Ascending aorta (tissue), 2 donors: ENCODE data around the gene CACNA2D3. TPM values are rescaled to one million over a fixed set of nuclear protein-coding genes. Genes with fewer than 3 reads are reported as not detected.
"Not testable (repeated sequence)": the region's sequence is repeated elsewhere in the genome, so short reads cannot be mapped to it uniquely, and the experiment has no call there.

Experiments used
- DNase-seq, 2 donors: peaks; one replicate each; pipeline ENCODE4 v3.0.0-alpha.2; 2019; ENCODE audit warnings: low spot score in 2 of 2
- H3K27ac ChIP-seq, 2 donors: fragments of 200-600 bp; sonication (generic); one replicate each; pipeline ENCODE4 v1.5.1; 2016 to 2017; ENCODE audit warnings: mild to moderate bottlenecking in 1 of 2
- H3K27me3 ChIP-seq: fragments of 200-600 bp; sonication (generic); one replicate; pipeline ENCODE4 v1.5.1; 2017
- H3K36me3 ChIP-seq, 2 donors: fragments of 200-600 bp; sonication (generic); one replicate each; pipeline ENCODE4 v1.5.1; 2016
- H3K4me1 ChIP-seq, 2 donors: fragments of 200-600 bp; sonication (generic); one replicate each; pipeline ENCODE4 v1.5.1; 2016 to 2017; ENCODE audit warnings: mild to moderate bottlenecking in 1 of 2
- H3K4me3 ChIP-seq, 2 donors: fragments of 200-600 bp; sonication (generic); one replicate each; pipeline ENCODE4 v1.5.1; 2016 to 2017; ENCODE audit warnings: mild to moderate bottlenecking in 1 of 2
- H3K9me3 ChIP-seq, 2 donors: fragments of 200-600 bp; sonication (generic); one replicate each; pipeline ENCODE4 v1.5.1; 2016
- intact Hi-C: fragments of 100-400 bp; cut with DNase I; formaldehyde crosslinking; loops from one replicate; pipeline ENCODE4 v1.15.1; 2023
- total RNA-seq: library from RNA; depleted of rRNA; stranded (reverse); fragments of >200 nt; gene quantifications from one replicate; pipeline ENCODE4 v1.1.0, GENCODE V29; 2016
- TF ChIP-seq, protein P1 (sequence below), 3 experiments: fragments of 200-600 bp in 2 of 3; fragments of 450-650 bp in 1 of 3; sonication (generic) in 2 of 3; IDR thresholded peaks; one replicate each; pipeline ENCODE4 v1.5.1; 2016 to 2019; ENCODE audit warnings: antibody characterized with exemption in 3 of 3, mild to moderate bottlenecking in 1 of 3, moderate library complexity in 1 of 3

Gene CACNA2D3
- total RNA-seq, 1 donor from 2014 or later: not detected

DNA sequence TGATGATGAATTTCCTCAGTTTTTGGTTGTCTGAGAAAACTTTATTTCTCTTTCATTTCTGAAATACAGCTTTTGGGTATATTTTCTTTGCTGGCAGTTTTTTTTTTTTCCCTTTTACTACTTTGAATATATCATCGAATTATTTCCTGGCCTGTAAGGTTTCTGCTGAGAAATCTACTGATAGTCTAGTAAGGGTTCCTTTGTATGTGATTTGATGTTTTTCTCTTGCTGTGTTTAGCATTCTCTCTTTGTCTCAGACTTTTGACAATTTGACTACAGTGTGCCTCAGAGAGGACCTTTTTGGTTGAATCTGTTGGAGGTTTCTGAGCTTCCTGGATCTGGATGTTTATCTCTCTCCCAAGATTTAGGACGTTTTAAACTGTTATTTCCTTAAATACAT is 336.0 kb downstream of the CACNA2D3 start:
- Histone ChIP-seq H3K27ac (no peak overlapping the region), H3K36me3 (no peaks in the 10 kb centered on the region), H3K4me1 (no peaks in the 10 kb centered on the region), H3K27me3 (no peaks in the 10 kb centered on the region), H3K4me3 (no peak overlapping the region), H3K9me3 (peaks cover 3 to 7% of the 10 kb centered on the region in 2 donors)
- DNase-seq: no peak
- TF ChIP-seq, protein P1, sequence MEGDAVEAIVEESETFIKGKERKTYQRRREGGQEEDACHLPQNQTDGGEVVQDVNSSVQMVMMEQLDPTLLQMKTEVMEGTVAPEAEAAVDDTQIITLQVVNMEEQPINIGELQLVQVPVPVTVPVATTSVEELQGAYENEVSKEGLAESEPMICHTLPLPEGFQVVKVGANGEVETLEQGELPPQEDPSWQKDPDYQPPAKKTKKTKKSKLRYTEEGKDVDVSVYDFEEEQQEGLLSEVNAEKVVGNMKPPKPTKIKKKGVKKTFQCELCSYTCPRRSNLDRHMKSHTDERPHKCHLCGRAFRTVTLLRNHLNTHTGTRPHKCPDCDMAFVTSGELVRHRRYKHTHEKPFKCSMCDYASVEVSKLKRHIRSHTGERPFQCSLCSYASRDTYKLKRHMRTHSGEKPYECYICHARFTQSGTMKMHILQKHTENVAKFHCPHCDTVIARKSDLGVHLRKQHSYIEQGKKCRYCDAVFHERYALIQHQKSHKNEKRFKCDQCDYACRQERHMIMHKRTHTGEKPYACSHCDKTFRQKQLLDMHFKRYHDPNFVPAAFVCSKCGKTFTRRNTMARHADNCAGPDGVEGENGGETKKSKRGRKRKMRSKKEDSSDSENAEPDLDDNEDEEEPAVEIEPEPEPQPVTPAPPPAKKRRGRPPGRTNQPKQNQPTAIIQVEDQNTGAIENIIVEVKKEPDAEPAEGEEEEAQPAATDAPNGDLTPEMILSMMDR (IDR thresholded peaks at IDR 0.05): no peak
- intact Hi-C loops: no loop called here

DNA sequence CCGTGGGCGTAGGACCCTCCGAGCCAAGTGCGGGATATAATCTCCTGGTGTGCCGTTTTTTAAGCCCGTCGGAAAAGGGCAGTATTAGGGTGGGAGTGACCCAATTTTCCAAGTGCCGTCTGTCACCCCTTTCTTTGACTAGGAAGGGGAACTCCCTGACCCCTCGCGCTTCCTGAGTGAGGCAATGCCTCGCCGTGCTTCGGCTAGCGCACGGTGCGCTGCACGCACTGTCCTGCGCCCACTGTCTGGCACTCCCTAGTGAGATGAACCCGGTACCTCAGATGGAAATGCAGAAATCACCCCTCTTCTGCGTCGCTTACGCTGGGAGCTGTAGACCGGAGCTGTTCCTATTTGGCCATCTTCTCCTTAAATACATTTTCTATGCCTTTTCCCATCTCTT is 342.2 kb downstream of the CACNA2D3 start:
- intact Hi-C loops, H3K4me1 ChIP-seq, H3K27me3 ChIP-seq, H3K36me3 ChIP-seq, H3K27ac ChIP-seq, H3K4me3 ChIP-seq, DNase-seq, H3K9me3 ChIP-seq: not testable (repeated sequence)

GRCh38 chr3:54476891-54477290 is 354.5 kb downstream of the CACNA2D3 start:
- Histone ChIP-seq H3K4me1 (no peaks in the 10 kb centered on the region), H3K27ac (no peak overlapping the region), H3K27me3 (no peaks in the 10 kb centered on the region), H3K9me3 (peaks cover 0 to 6% of the 10 kb centered on the region in 2 donors), H3K36me3 (no peaks in the 10 kb centered on the region), H3K4me3 (no peak overlapping the region)
- intact Hi-C loops: no loop called here
- no peak for DNase-seq
- TF ChIP-seq, protein P1 (IDR thresholded peaks at IDR 0.05): no peak

- H3K27ac ChIP-seq: no peak overlapping the region
- H3K4me1 ChIP-seq: no peaks in the 10 kb centered on the region
- intact Hi-C loops: no loop called here
- no peaks in the 10 kb centered on the region for H3K36me3 ChIP-seq
- no peak overlapping the region for H3K4me3 ChIP-seq
- H3K27me3 ChIP-seq: no peaks in the 10 kb centered on the region
- H3K9me3 ChIP-seq: no peaks in the 10 kb centered on the region
- no peak for DNase-seq
- TF ChIP-seq, protein P1 (IDR thresholded peaks at IDR 0.05): no peak
Measured at GRCh38 chr3:54481606-54482365, 359.4 kb downstream of the CACNA2D3 start.

- TF ChIP-seq, protein P1 (IDR thresholded peaks at IDR 0.05): no peak
Measured at GRCh38 chr3:54484334-54484733, 362.0 kb downstream of the CACNA2D3 start.

GRCh38 chr3:54486317-54486716 is 364.0 kb downstream of the CACNA2D3 start:
- H3K4me1 ChIP-seq: no peaks in the 10 kb centered on the region
- no peaks in the 10 kb centered on the region for H3K27me3 ChIP-seq
- H3K9me3 ChIP-seq: no peaks in the 10 kb centered on the region
- TF ChIP-seq, protein P1 (IDR thresholded peaks at IDR 0.05): no peak
- no peaks in the 10 kb centered on the region for H3K36me3 ChIP-seq
- intact Hi-C loops: no loop called here
- no peak overlapping the region for H3K4me3 ChIP-seq
- H3K27ac ChIP-seq: no peak overlapping the region
- no peak for DNase-seq

More at GRCh38 chr3:54484334-54484733, 362.0 kb downstream of the CACNA2D3 start:
- no peak overlapping the region for H3K27ac ChIP-seq
- no peak overlapping the region for H3K4me3 ChIP-seq
- H3K36me3 ChIP-seq: no peaks in the 10 kb centered on the region
- H3K9me3 ChIP-seq: no peaks in the 10 kb centered on the region
- DNase-seq: no peak
- intact Hi-C loops: no loop called here
- H3K4me1 ChIP-seq: no peaks in the 10 kb centered on the region
- H3K27me3 ChIP-seq: no peaks in the 10 kb centered on the region
